GM21381 (cell line): ENCODE measurements around the gene KIF16B.
A peak's percentile ranks its signal among the peaks of the same experiment; 100 is the strongest.
"Not testable (repeated sequence)": the region's sequence is repeated elsewhere in the genome, so short reads cannot be mapped to it uniquely, and the experiment has no call there.

Experiments used
- ATAC-seq: cut with Tn5 transposase; IDR thresholded peaks from one replicate; pipeline ENCODE4 v1.9.1; 2021; ENCODE audit warnings: mild to moderate bottlenecking, moderate library complexity; ENCODE audit not compliant: unreplicated experiment

Gene KIF16B

GRCh38 chr20:16526433-16527380 is 46.5 kb downstream of the KIF16B start:
- no peak for ATAC-seq

- ATAC-seq = not testable (repeated sequence)
Measured at GRCh38 chr20:16522651-16523050, 50.6 kb downstream of the KIF16B start.

GRCh38 chr20:16520154-16520553 is 53.1 kb downstream of the KIF16B start:
- ATAC-seq = no peak

GRCh38 chr20:16519673-16520072 is 53.6 kb downstream of the KIF16B start:
- not testable (repeated sequence) for ATAC-seq

- ATAC-seq = no peak
Measured at GRCh38 chr20:16518784-16519084, 54.5 kb downstream of the KIF16B start.

- ATAC-seq = no peak
Measured at GRCh38 chr20:16517946-16518783, 55.1 kb downstream of the KIF16B start.

- no peak for ATAC-seq
Measured at GRCh38 chr20:16516794-16517193, 56.5 kb downstream of the KIF16B start.

GRCh38 chr20:16515046-16515445 is 58.2 kb downstream of the KIF16B start:
- no peak for ATAC-seq

- no peak for ATAC-seq
Measured at GRCh38 chr20:16514140-16514539, 59.1 kb downstream of the KIF16B start.

- no peak for ATAC-seq
Measured at GRCh38 chr20:16505894-16506293, 67.4 kb downstream of the KIF16B start.

- no peak for ATAC-seq
Measured at GRCh38 chr20:16501301-16501700, 71.9 kb downstream of the KIF16B start.

- ATAC-seq = no peak
Measured at GRCh38 chr20:16500197-16500596, 73.1 kb downstream of the KIF16B start.

- no peak for ATAC-seq
Measured at GRCh38 chr20:16498526-16499253, 74.6 kb downstream of the KIF16B start.

GRCh38 chr20:16497896-16498295 is 75.4 kb downstream of the KIF16B start:
- no peak for ATAC-seq

GRCh38 chr20:16493486-16493885 is 79.8 kb downstream of the KIF16B start:
- no peak for ATAC-seq

- peak; percentile 71 for ATAC-seq
Measured at GRCh38 chr20:16491294-16491905, 81.8 kb downstream of the KIF16B start.

- no peak for ATAC-seq
Measured at GRCh38 chr20:16490696-16491095, 82.6 kb downstream of the KIF16B start.

GRCh38 chr20:16488616-16489015 is 84.6 kb downstream of the KIF16B start:
- ATAC-seq = no peak

- ATAC-seq = no peak
Measured at GRCh38 chr20:16488086-16488485, 85.2 kb downstream of the KIF16B start.

- no peak for ATAC-seq
Measured at GRCh38 chr20:16486532-16486931, 86.7 kb downstream of the KIF16B start.

GRCh38 chr20:16485401-16485800 is 87.8 kb downstream of the KIF16B start:
- no peak for ATAC-seq
